CD4-positive, alpha-beta T cell treated with Interferon alpha-2 for 1 hour (primary cell): ENCODE measurements around the gene MYEOV.

Experiments used
- DNase-seq, 2 donors: peaks; one replicate each; pipeline ENCODE4 v3.0.0-alpha.2; 2020 to 2022

Gene MYEOV

DNA sequence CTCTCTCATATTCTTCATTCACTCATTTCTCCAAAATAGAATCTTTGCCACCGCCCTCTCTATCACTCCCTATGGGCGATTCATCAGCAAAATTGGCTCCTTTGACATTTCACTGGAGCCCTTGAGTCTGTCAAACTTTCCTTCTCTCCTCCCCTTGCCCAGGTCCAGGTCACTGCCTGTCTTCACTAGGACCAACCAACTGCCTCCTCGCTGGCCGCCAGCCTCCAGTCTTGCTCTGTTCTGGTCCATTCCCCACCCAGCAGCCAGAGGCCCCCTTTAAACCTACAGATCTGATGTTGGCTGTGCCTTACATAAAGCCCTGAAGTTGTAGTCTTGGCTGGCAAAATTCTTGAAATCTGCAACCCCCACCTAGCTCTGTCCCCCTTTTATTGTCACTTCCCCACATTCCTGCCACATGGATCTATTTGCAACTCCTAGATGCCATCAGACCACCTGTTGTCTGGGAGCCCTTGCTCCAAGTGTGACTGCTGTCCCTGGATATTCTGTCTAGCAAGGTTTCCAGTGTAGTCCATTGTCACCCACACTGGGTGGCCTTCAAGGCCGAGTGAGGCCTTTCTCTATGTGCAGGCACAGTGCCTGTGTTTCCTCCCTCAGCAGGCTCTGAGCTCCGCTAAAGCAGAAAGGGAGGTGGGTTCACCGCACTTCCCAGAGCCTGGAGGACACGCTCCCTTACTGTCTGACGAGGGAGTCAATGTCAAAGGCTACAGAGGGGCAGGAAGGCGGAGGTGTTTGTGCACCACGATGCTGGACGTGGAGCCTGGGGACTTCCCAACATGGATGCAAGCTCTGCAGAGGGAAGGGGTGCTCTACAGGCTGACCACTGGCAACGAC lies 25.5 kb downstream of the MYEOV start:
- DNase-seq: no peak

DNA sequence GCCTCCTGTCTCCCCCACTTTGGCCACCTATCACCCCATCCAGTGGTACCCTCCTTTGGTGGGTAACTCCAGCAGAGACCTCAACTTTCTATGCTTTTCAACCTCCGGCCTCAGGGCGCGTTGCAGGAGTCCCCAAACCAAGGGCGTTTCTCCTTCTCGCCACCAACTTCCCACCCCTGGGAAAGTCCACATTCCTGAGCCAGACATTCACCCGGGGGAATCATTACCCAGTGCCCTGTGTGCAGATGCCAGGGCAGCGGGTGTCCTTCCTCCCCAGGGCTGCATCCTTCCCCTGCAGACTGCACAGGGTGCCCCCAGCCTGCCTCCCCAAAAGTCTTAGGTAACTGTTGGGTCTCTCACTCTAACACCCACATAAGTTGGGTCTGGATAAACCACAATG lies 26.4 kb downstream of the MYEOV start:
- DNase-seq: no peak

DNA sequence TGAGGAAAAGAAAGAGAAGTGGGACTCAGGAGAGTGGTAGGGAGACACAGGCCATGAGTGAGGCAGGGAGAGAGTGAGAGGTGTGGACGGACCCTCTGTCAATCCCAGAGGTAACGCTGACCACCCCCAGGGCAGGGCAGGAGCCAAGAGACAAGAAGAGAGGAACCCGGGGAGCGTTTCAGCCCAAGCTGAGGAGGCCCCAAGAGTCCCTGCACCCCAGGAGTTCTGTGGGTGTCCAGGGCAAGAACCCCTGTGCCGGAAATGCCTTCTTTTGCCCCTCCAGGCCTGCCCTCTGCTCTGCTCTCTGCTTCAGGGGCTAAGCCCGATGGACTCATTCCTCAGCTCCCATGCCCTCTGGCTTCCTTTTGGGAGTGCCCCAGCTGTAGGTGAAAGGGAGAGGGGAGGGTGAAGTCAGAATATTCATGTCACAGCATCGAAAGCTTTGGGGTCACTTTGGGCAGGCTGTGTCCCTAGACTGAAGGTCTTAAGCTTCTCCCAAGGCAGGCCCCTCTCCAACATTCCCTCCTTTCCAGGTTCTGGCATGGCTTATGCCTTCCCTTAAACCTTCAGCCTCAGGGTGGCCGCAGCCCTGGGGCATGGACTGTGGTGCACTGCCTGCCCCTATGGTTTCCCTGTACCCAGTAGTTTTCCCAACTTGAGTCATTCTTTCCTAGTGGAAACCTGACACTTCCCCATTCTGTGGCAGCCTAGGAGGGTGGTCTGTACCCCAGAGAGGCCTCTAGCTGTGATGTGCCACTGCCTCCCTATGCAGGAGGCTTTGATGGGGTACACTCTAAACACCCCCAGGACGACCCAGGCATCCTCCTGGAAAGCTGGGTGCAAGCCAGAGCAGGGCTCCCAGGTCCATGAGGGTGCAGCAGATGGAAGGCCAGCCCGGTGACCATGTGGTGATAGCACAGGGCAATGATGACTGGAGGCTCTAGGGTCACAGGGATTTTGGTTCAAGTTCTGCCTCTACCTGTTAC lies 27.1 kb downstream of the MYEOV start:
- DNase-seq: no peak

DNA sequence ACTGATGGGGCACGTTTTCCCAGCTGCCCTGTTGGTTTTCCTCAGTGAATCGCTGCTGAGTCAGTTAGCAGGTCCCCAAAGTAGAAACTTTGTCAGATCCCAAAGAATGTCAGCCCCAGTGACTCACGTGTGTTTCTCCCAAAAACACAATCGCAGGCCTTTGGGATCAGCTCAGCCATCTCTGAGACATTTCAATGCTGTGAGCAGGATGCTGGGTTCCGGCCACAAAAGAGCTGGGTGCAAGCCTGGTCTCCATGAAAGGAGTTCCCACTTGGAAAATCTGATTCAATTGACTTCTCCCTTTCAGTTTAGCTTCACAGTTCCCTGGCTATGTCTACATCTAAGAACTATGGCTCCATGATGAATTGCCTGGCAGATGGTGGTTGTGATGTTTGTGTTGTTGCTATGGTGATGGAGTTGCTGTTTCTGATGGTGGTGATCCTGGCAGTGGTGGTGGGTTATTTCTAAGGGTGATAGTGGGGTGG lies 28.0 kb downstream of the MYEOV start:
- no peak for DNase-seq

DNA sequence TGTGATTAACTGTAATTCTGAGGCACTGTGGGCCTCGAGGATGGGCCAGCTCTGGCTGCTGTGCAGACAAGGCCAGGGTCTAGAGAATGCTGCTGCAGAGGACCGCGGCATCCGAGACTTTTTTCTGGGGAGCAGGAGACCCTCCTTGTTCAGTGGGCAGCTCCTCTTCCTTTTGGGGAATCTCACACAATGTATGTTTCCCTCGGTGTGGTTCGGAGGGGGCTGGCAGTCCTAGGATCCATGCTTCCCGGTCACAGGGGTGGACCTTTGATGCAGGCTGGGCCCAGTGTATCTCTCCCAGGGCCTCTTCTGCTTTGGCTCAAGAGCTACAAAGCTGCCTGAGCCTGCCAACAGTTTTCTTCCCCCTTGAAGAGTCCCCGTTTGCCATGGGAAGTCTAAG lies 31.5 kb downstream of the MYEOV start:
- no peak for DNase-seq

DNA sequence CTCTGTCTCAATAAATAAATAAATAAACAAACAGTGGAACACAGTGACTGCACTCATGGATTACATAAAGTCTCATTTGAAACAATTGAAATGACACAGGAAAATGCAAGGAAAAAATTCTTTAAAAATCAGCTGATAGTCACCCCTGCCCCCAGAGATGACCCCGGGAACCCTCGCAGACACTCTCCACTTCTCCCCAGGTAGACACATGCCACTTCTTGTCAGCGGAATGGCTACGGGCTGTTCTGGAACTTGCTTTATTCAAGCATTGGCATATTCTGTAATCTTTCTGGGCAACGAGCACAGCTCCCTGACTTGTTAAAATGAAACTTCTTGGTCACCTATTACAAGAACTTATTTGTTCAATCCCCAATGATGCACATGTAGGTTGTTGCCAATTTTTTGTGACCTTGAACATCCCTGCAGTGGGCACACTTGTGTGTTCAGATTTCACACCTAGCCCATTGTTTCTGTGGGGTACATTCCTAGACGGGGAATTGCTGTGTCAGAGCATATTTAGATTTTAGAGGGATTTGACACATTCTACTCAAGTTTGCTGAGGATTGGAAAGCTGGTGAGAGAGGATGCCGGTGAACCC lies 32.8 kb downstream of the MYEOV start:
- DNase-seq: no peak

DNA sequence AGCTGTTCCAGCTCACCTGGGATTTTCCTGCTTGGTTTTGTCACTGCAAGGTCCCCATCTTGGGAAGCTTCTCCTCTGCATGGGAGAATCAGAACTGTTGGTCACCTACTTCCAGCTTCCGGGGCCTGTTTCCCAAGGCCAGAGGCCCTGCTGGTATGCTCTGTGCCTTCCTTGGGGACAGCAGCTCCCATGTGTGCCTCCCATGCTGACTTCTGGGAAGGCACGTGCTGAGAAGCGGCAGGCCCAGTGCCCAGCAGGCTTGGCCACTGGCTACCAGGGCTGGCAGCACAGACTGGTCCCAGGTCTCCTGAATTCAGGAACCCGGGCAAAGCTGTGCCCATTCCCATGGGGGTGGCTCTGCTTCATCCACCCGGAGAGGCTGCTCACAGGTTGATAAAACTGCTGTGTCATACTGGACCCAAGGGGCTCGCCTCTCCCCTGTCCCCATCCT lies 33.8 kb downstream of the MYEOV start:
- no peak for DNase-seq

DNA sequence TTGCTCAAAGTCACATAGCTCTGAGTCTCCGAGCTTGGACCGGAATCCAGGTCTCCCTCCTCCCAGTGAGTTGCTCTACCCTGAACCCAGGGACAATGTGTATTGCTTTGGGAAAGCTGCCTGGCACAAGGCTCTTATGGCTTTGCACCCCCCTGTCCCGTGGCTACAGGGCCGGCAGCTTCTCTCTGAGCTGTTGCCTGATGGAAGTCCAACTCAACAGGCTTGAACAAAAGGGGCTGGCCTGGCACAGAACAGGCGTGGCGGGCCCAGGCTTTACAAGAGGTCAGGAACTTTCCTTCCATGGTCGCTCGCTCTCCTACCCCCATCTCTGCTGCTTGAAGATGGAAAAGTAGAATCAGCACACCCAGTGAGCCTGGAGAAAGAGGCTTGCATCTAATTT lies 34.3 kb downstream of the MYEOV start:
- no peak for DNase-seq

DNA sequence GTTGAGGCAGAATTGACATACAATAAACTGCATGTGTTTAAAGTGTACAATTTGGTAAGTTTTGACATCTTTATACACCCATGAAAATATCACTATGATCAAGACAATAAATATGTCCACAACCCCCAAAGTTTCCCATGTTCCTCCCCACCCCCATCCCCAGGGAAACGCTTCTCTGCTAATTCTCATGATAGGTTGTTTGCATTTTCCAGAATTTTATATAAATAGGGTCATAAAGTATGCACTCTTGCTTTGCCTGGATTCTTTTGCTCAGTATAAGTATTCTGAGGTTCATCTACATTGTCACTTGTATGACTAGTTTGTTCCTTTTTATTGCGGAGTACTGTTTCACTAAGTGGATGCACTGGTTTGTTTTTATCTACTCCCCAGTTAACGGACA lies 35.6 kb downstream of the MYEOV start:
- no peak for DNase-seq

DNA sequence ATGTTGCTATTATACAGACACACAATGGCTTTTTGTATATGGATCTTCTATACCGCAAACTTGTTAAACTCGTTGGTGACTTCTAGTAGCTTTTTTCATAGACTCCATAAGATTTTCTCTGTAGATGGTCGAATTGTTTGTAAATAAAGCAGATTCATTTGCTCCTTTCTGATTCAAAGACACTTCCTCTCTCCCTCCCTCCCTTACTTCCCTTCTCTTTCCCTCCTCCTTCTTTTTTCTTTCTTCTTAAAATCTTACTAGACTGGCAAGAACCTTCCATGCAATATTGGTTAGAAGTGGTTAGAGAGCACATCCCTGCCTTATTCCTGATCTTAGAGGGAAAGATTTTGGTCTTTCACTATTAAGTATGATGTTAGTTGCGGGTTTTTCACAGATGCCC lies 36.4 kb downstream of the MYEOV start:
- no peak for DNase-seq

DNA sequence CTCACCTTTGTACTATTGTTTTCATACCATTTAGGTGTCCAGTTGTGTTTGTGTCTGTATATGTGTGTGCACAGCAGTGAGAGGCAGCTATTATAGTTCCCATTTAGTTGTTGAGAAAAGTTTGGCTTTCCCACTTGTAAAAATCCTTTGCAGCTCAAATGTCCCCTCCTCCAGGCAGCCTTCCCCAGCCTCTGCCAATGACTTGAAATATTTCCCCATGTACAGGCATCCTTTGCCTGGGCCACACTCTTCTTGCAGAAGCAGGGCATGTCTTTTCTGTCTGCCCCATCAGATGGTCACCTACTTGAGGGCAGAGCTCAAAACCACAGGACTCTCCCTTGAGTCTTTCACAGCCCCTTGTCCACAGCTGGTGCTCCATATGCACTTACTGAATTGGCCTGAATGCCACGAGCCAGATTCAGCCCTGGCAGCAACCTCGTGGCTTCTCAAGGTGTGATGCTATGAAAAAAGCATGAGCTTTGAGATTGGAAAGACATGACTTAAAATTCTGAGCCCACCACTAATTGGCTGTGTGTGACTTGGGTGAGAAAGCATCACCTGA lies 39.3 kb downstream of the MYEOV start:
- DNase-seq: no peak

DNA sequence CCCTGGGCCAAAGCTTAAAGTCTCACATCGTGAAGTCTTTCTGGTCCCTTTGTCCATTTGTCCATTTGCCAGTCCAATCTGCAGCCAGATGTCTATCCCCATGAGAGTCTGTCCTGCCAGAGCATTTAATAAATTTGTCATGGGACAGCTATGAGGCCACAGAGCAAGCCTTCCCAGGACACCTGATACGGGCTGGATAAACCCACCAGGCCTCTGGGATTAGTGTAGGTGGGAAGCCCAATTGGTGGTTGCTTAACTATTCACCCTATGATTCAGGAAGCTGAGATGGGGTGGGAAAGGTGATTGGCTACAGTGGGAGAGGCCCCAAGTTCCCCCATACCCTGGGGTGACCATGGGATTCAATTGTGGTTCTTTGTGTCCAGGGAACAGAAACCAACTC lies 39.9 kb downstream of the MYEOV start:
- no peak for DNase-seq

DNA sequence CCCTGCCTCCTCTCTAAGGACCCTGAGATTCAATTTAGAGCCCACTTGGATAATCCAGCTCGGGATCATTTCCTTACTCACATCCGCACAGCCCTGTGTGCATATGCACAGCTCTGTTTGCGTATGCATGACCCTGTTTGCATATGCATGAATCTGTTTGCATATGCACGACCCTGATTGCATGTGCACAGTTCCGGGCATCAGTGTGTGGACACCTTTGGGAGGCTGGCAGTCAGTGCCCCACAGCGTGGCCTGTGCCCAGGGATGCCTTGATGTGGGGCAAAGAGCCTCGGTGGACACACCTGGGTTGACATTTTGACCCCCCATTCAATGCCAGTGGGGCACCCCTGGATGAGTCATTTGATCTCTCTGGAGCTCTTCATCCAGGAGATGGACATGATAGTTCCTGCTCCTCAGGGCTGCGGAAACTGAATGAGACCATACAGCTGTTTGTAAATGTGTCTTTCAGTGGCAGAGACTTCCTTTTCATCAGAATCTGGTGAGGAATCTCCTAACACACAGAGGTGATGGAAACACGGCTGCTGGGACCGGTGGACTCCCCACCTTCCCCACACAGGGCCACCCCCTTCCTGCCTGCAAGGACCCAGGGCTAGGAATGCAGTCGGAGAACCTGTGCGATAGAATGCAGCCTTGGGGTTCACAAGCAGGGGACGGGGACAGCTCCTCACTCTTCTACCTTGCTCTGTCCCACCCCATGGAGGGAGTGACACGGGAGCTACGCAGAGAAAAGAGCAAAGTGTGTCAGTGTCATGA lies 41.2 kb downstream of the MYEOV start:
- DNase-seq: no peak

DNA sequence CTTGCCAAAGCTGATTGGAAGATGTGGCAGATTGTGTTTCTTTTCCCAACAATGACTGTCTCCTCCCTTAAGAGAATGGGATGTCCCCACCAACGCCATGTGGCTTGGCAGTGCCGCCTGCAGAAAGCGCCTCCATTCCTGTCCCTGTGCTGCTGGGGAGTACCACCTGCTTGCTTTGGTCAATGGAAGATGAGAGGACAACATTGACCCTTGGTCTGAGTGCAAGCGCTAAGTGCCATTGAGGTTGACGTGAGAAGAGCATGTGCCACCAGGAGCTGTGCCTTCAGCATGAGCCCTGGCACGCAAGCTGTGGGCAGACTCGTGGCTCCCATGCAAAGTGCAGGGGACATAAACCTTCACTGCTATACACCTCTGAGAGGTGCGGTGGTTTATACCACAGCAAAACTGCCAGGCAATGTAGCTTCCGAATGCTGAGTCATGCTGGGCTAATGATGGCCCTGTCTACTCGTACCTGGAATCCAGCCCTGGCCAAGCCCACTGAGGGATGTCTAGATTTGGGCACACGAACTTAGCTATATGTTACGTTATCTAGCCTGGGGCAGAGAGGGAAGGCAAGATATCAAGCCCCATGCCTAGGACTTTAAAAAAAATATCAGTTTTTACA lies 41.9 kb downstream of the MYEOV start:
- no peak for DNase-seq

DNA sequence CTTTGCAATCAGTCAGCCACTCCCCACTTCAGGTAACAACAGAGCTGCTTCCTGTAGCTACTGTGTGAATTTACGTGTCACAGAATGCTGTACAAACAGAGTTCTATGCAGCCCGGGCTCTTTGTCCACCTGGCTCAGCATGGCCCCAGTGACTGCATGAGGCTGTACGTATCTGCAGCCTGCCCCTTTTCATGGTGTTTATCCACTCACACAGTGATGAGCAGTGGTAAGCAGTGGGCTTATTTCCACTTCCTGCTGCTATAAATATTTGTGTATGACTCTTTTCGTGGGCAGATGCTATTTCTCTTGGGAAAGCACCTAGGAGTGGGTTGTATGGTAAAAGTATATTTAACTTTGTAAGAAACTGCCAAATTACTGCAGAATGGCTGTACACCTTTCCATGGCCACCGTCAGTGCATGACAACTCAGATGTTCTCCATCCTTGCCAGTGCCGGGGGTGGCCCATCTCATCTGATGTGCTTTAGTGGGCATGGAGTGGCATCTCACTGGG lies 43.3 kb downstream of the MYEOV start:
- peak in 1 of 2 donors; percentile 24 for DNase-seq

DNA sequence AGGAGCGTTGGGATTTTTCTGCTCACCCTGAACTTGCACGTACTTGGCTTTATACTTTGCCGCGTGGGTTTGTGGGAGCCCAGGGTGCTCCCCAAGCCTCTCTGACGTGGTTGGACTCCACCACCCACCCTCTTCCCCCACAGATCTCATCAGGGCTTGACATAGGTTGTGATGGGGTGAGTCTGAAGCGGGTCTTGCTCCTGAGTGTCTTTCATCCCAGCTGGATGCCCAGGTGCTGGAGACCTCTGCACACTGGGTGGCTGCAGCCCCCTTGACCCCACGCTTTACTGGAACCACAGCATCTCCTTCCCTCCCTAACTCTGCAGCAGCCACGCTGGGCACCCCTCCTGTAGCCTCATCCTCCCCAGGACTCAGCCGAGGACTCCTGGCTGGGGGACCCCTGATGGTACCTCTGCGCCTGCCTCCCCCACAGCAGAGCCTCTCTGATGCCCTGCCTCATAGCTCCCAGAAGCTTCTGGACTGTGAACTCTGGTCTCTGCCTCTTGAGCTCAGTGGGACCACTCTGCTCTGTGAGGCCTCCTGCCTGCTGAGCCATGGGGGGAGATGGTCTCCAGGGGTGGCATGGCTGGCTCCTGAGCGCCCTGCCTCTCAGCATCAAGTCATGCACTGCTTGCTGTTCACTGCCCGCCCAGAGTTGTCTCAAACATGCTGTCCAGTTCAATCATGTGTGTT lies 45.2 kb downstream of the MYEOV start:
- no peak for DNase-seq

DNA sequence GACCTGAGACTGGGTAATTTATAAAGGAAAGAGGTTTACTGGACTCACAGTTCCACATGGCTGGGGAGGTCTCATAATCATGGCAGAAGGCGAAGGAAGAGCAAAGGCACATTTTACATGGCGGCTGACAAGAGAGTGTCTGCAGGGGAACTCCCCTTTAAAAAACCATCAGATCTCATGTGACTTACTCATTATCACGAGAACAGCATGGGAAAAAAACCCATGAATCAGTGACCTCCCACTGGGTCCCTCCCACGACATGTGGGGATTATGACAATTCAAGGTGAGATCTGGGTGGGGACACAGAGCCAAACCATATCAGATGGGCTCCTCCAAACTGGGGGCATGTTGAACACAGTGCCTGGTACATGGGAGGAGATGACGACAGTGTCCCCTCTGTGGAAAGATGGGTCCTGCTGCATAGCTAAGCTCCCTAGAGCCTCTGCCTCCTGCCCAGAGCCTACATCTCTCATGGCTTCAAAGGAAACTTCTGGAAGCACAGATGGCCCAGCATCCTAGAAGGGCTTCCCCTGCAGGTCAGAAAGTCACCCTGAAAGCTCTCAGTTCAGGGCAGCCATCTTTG lies 46.1 kb downstream of the MYEOV start:
- DNase-seq: no peak

DNA sequence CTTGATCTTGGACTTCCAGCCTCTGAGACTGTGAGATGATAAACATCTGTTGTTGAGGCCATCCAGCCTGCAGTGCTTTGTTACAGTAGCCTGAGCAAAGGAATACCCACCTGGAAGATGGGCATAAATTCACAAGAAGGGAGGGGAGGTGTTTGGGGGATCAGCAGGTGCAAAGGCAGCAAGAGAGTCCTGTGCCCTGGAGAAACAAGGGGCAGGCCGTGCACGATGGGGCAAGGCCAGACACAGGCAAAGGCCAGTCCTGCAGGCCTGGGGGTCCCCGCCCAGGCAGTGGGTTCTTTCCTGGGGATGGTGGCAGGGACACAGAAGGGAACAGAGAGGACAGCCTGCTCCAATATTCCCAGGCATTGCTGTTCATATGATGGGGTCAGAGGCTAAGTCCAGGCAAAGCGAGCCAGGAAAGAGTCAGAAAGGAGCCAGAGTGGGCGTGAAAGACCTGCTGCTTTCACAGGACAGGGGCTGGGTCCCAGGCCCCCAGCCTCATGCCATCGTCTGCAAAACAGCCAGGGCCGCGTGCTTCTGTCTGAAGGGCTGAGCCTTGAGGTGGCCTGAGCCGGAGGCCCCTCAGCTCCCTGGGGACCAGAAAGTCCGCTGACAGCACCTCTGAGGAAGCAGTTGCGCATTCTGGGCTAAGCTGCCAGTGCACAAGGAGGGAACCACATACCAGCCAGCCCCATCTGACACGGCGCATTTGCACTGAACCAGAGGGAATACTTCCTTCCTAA lies 48.8 kb downstream of the MYEOV start:
- no peak for DNase-seq
